K562 (cell line): ENCODE data around the gene EBF4. TPM values are rescaled to one million over a fixed set of nuclear protein-coding genes. Genes with fewer than 3 reads are reported as not detected.

Experiments used
- ARID1B ChIP-seq: fragments of 450-650 bp; IDR thresholded peaks from 2 replicates; pipeline ENCODE4 v1.6.1; 2016; ENCODE audit warnings: antibody characterized with exemption, mild to moderate bottlenecking, inconsistent platforms
- BCOR ChIP-seq: fragments of 450-650 bp; IDR thresholded peaks from 2 replicates; pipeline ENCODE4 v1.6.1; 2016
- CBX5 ChIP-seq: IDR thresholded peaks from 2 replicates; pipeline ENCODE4 v1.6.1; 2014; ENCODE audit warnings: low read depth, borderline replicate concordance
- CXXC5 ChIP-seq: fragments of 250-450 bp; sonication (Bioruptor Pico); IDR thresholded peaks from 2 replicates; pipeline ENCODE4 v1.8.0; 2022; ENCODE audit warnings: inconsistent platforms, mild to moderate bottlenecking, moderate library complexity
- EP300 ChIP-seq: IDR thresholded peaks from 2 replicates; pipeline ENCODE4 v1.6.1; 2012; ENCODE audit warnings: low read length, improper control_type of control experiment
- ETS2 ChIP-seq: IDR thresholded peaks from 2 replicates; pipeline ENCODE4 v1.6.1; 2016; ENCODE audit warnings: borderline replicate concordance, missing genetic modification characterization, mild to moderate bottlenecking, moderate library complexity, missing compliant biosample characterization; ENCODE audit not compliant: poor library complexity, severe bottlenecking
- ETV5 ChIP-seq: sonication (generic); formaldehyde crosslinking; IDR thresholded peaks from 2 replicates; pipeline ENCODE4 v1.4.0; 2020; ENCODE audit warnings: low read depth, mild to moderate bottlenecking, missing genetic modification reagents
- ETV6 ChIP-seq, 3 experiments: fragments of 150-350 bp in 1 of 3; sonication (generic) in 1 of 3; formaldehyde crosslinking in 1 of 3; IDR thresholded peaks; 2 replicates each; pipeline versions ENCODE4 v1.6.1 to v1.8.0; 2014 to 2022; ENCODE audit warnings: borderline replicate concordance in 2 of 3, low read depth in 2 of 3, antibody characterized with exemption in 1 of 3, low read length in 1 of 3, mild to moderate bottlenecking in 1 of 3, missing genetic modification reagents in 1 of 3
- FOXJ2 ChIP-seq: fragments of 200-800 bp; sonication (Bioruptor generic); IDR thresholded peaks from 2 replicates; pipeline ENCODE4 v1.6.1; 2016; ENCODE audit warnings: missing genetic modification characterization, missing compliant biosample characterization
- HDAC2 ChIP-seq: fragments of 450-650 bp; IDR thresholded peaks from 2 replicates; pipeline ENCODE4 v1.6.1; 2016; ENCODE audit warnings: mild to moderate bottlenecking
- HMG20A ChIP-seq: fragments of 450-650 bp; formaldehyde crosslinking; conservative IDR thresholded peaks from 2 replicates; pipeline ENCODE4 v1.4.0; 2020; ENCODE audit warnings: mild to moderate bottlenecking, mixed read lengths
- HMGN3 ChIP-seq: IDR thresholded peaks from 2 replicates; pipeline ENCODE4 v1.6.1; 2011; ENCODE audit warnings: borderline replicate concordance, low read depth, mild to moderate bottlenecking, mixed read lengths, low read length; ENCODE audit not compliant: insufficient read length; ENCODE audit errors: extremely low read depth
- HOXB6 ChIP-seq: fragments of 250-450 bp; sonication (Bioruptor Pico); IDR thresholded peaks from 2 replicates; pipeline ENCODE4 v1.5.1; 2022; ENCODE audit warnings: mild to moderate bottlenecking, borderline replicate concordance
- KLF10 ChIP-seq: fragments of 250-450 bp; sonication (Bioruptor Pico); IDR thresholded peaks from 2 replicates; pipeline ENCODE4 v1.6.1; 2021; ENCODE audit warnings: matching md5 sums
- SNRNP70 ChIP-seq: fragments of 200-400 bp; formaldehyde crosslinking; optimal IDR thresholded peaks from 2 replicates; pipeline ENCODE3; 2017; ENCODE audit warnings: low read depth, low read length
- TCF7 ChIP-seq: sonication (generic); IDR thresholded peaks from 2 replicates; pipeline ENCODE4 v1.6.1; 2016; ENCODE audit warnings: antibody characterized with exemption, borderline replicate concordance
- ZNF408 ChIP-seq: fragments of 250-450 bp; sonication (Bioruptor Pico); IDR thresholded peaks from 2 replicates; pipeline ENCODE4 v1.4.0; 2020; ENCODE audit warnings: low read depth, mild to moderate bottlenecking, moderate library complexity
- polyA plus RNA-seq, 8 experiments: library from polyadenylated mRNA; depleted of rRNA in 4 of 8; stranded (reverse) in 5 of 8; unstranded in 3 of 8; fragments of >200 nt; fragmentation: Nextera tagmentation in 2 of 8; fragmentation: Illumina TruSeq in 1 of 8; extraction: Ambion mirVana in 2 of 8; extraction: Trizol in 1 of 8; gene quantifications; 2 replicates each; pipeline versions ENCODE4 v1.2.1 to v1.2.3, GENCODE V29; 2011 to 2014; ENCODE audit warnings: inconsistent platforms in 1 of 8, missing spikeins in 1 of 8
- total RNA-seq, 7 experiments: library from RNA; depleted of rRNA in 6 of 7; stranded (reverse); fragments of >200 nt in 6 of 7; fragmentation: Illumina TruSeq in 2 of 7; extraction: Trizol in 2 of 7; gene quantifications; 2 replicates each; pipeline versions ENCODE4 v1.2.1 to v1.2.3, GENCODE V29; 2011 to 2021; ENCODE audit warnings: low replicate concordance in 1 of 7
- TF ChIP-seq, protein P1 (sequence below), 2 experiments: fragments of 450-650 bp in 1 of 2; sonication (generic) in 1 of 2; formaldehyde crosslinking; conservative IDR thresholded peaks; 2 replicates each; pipeline versions ENCODE4 v1.4.0 to v1.8.1; 2020 to 2022; ENCODE audit warnings: mild to moderate bottlenecking in 1 of 2, missing genetic modification reagents in 1 of 2
- TF ChIP-seq, protein P2 (sequence below): sonication (generic); formaldehyde crosslinking; IDR thresholded peaks from 2 replicates; pipeline ENCODE4 v1.8.1; 2023; ENCODE audit warnings: mild to moderate bottlenecking, missing genetic modification reagents, moderate library complexity
- TF ChIP-seq, protein P3 (sequence below): fragments of 450-650 bp; formaldehyde crosslinking; IDR thresholded peaks from 2 replicates; pipeline ENCODE4 v1.4.0; 2020; ENCODE audit warnings: mild to moderate bottlenecking, moderate library complexity
- TF ChIP-seq, protein P4 (sequence below): fragments of 450-650 bp; IDR thresholded peaks from 2 replicates; pipeline ENCODE4 v1.7.0; 2016; ENCODE audit warnings: borderline replicate concordance

The EBF4 gene
- total and polyA plus RNA-seq, 9 of the 15 experiments (the other 6 are each of a cell fraction or from before 2014, with no cell fraction given) = 0.09 TPM; not detected in 8

DNA sequence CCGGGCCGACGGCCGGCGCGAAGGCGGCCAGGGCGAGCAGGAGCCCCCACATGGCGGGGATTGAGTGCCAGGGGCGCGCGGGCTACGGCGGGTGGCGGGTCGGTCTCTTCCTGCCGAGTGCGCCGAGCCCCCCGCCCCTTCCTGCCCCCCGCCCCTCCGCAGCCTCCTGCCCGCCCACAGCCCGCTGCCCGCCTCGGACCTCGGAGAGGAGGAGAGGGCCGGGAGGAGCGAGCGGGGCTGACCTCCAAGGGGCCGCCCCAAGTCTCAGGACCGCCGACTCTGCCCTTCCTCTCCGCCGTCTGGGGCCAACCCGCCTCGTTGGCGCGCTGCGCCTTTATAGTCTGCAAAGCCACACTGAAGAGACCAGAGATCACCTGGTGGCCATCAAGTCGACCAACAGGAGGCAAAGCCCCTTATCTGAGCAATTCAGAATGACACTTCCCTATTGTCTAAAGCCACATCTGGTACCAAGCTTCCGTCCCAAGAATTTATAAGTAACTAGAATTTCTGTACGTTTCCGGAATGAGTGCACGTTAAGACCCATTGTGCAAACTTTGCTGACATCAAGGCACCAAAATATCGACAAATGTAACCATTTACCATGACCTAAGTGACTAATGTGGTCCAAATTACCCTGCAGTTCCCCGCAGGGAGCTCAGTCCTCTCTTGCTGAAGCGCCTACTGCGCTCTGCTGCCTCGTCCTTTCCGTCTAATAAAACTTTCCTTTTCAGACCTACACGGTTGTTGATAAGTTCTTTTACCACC lies 108.1 kb downstream of the EBF4 start, which contains the start of gene CPXM1 (continued):
- TF ChIP-seq FOXJ2 (no peak), ETV6 (IDR thresholded peaks at IDR 0.05; ENCODE audit: borderline replicate concordance in 1 of 2, low read depth in 2 of 2, low read length in 1 of 2) (no peak), ETV6 (CRISPR knock-in tag; IDR thresholded peaks at IDR 0.05; ENCODE audit: borderline replicate concordance) (no peak), KLF10 (no peak), SNRNP70 (no peak), HDAC2 (0 out of 2 replicates have a peak, but pooled peaks have one; percentile 35), ZNF408 (CRISPR knock-in tag) (no peak), HMGN3 (no peak), ARID1B (peak; percentile 89), HMG20A (CRISPR knock-in tag) (no peak), HOXB6 (CRISPR knock-in tag) (no peak), TCF7 (no peak), CBX5 (no peak), EP300 (peak; percentile 63; the same call in 1 of the 2 replicates), ETS2 (tag) (no peak), ETV5 (CRISPR knock-in tag) (peak; percentile 93), BCOR (peak; percentile 73), CXXC5 (peak; percentile 43; the same call in 1 of the 2 replicates)
- TF ChIP-seq, protein P1, sequence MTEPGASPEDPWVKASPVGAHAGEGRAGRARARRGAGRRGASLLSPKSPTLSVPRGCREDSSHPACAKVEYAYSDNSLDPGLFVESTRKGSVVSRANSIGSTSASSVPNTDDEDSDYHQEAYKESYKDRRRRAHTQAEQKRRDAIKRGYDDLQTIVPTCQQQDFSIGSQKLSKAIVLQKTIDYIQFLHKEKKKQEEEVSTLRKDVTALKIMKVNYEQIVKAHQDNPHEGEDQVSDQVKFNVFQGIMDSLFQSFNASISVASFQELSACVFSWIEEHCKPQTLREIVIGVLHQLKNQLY (CRISPR knock-in tag; conservative IDR thresholded peaks at IDR 0.05) = no peak
- TF ChIP-seq, protein P2, sequence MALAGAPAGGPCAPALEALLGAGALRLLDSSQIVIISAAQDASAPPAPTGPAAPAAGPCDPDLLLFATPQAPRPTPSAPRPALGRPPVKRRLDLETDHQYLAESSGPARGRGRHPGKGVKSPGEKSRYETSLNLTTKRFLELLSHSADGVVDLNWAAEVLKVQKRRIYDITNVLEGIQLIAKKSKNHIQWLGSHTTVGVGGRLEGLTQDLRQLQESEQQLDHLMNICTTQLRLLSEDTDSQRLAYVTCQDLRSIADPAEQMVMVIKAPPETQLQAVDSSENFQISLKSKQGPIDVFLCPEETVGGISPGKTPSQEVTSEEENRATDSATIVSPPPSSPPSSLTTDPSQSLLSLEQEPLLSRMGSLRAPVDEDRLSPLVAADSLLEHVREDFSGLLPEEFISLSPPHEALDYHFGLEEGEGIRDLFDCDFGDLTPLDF = no peak
- TF ChIP-seq, protein P3, sequence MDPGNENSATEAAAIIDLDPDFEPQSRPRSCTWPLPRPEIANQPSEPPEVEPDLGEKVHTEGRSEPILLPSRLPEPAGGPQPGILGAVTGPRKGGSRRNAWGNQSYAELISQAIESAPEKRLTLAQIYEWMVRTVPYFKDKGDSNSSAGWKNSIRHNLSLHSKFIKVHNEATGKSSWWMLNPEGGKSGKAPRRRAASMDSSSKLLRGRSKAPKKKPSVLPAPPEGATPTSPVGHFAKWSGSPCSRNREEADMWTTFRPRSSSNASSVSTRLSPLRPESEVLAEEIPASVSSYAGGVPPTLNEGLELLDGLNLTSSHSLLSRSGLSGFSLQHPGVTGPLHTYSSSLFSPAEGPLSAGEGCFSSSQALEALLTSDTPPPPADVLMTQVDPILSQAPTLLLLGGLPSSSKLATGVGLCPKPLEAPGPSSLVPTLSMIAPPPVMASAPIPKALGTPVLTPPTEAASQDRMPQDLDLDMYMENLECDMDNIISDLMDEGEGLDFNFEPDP (CRISPR knock-in tag) = no peak
- TF ChIP-seq, protein P4, sequence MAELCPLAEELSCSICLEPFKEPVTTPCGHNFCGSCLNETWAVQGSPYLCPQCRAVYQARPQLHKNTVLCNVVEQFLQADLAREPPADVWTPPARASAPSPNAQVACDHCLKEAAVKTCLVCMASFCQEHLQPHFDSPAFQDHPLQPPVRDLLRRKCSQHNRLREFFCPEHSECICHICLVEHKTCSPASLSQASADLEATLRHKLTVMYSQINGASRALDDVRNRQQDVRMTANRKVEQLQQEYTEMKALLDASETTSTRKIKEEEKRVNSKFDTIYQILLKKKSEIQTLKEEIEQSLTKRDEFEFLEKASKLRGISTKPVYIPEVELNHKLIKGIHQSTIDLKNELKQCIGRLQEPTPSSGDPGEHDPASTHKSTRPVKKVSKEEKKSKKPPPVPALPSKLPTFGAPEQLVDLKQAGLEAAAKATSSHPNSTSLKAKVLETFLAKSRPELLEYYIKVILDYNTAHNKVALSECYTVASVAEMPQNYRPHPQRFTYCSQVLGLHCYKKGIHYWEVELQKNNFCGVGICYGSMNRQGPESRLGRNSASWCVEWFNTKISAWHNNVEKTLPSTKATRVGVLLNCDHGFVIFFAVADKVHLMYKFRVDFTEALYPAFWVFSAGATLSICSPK = no peak
